Measurements from ENCODE around the gene NADSYN1. TPM values are rescaled to one million over a fixed set of nuclear protein-coding genes. Genes with fewer than 3 reads are reported as not detected.

NADSYN1 gene
- total RNA-seq, 1 experiment from 2014 or later: 58.2 TPM

GRCh38 chr11:71548716-71549151, 95.7 kb downstream of the NADSYN1 start:
- Histone ChIP-seq H2AFZ (ENCODE audit: low read depth, low read length, poor library complexity, severe bottlenecking) (no peak overlapping the region), H3K9ac (ENCODE audit: low read length) (no peak overlapping the region), H3K4me3 (replicated peaks in 1 of 2; ENCODE audit: low read depth in 1 of 2, low read length in 2 of 2) (no peak overlapping the region), H4K20me1 (ENCODE audit: insufficient read depth) (no peaks in the 10 kb centered on the region), H3K4me2 (ENCODE audit: low read length) (no peak overlapping the region), H3K9me2 (ENCODE audit: insufficient read depth) (no peaks in the 10 kb centered on the region), H3K27ac (ENCODE audit: low read depth, low read length) (no peak overlapping the region), H3K27me3 (ENCODE audit: insufficient read depth, low read length) (peaks cover 19% of the 10 kb centered on the region; the same call in 1 of the 2 replicates), H3K79me2 (ENCODE audit: insufficient read depth, low read length) (no peaks in the 10 kb centered on the region), H3K36me3 (ENCODE audit: control insufficient read depth in 1 of 2, insufficient read depth in 2 of 2, low read length in 2 of 2) (no peaks in the 10 kb centered on the region), H3K9me3 (ENCODE audit: control insufficient read depth in 1 of 2, insufficient read depth in 1 of 2, low read depth in 1 of 2, low read length in 2 of 2) (no peaks in the 10 kb centered on the region), H3K4me1 (ENCODE audit: control insufficient read depth in 1 of 2, insufficient read depth in 2 of 2, low read length in 2 of 2) (peaks cover 0 to 2% of the 10 kb centered on the region in 2 experiments; a peak in 1 of 4 replicates)
- ATAC-seq (no peak), DNase-seq (ENCODE audit: low read depth, low spot score) (no peak)
- POLR2A ChIA-PET: no interaction called here
- intact Hi-C loops (cut with micrococcal nuclease): no loop called here
- BruUV-seq (replicated peaks): no TSS peak
- CTCF ChIA-PET: no interaction called here
- TF ChIP-seq FOSL1 (IDR thresholded peaks at IDR 0.05; ENCODE audit: low read depth) (no peak), JUND (IDR thresholded peaks at IDR 0.05) (no peak), TCF7L2 (IDR thresholded peaks at IDR 0.05; ENCODE audit: borderline replicate concordance, extremely low read depth, insufficient read depth, insufficient read length) (no peak), SRF (IDR thresholded peaks at IDR 0.05; ENCODE audit: low read depth) (no peak), RAD21 (IDR thresholded peaks at IDR 0.05; ENCODE audit: low read depth) (no peak), ATF3 (IDR thresholded peaks at IDR 0.05) (no peak), SP1 (IDR thresholded peaks at IDR 0.05; ENCODE audit: low read depth) (no peak), CTCF (IDR thresholded peaks at IDR 0.05 in 2 of 3, conservative IDR thresholded peaks at IDR 0.05 in 1 of 3; ENCODE audit: borderline replicate concordance in 1 of 3, insufficient read depth in 1 of 3, low read depth in 2 of 3, low read length in 2 of 3) (no peak), EZH2phosphoT487 (IDR thresholded peaks at IDR 0.05; ENCODE audit: borderline replicate concordance) (no peak), REST (IDR thresholded peaks at IDR 0.05; ENCODE audit: low read depth) (no peak), POLR2A (IDR thresholded peaks at IDR 0.05; ENCODE audit: borderline replicate concordance, extremely low read depth, insufficient read depth, insufficient read length) (no peak)
- RAD21 ChIA-PET (ENCODE audit: low non-redundant PET in 1 of 2, low total read pairs in 2 of 2, uncharacterized antibody in 2 of 2, unreplicated experiment in 2 of 2): no interaction called here

Small RNA genes within 50 kb of the gene (microRNA-seq; reads per million reads assigned to microRNA genes)
- not detected for gene MIR6754 (ENCODE audit: borderline number of aligned reads)

Other genes with a start within 250 kb of the NADSYN1 start
- gene SHANK2, start 200.6 kb upstream of the NADSYN1 start, total RNA-seq (2021; ENCODE audit: unreplicated experiment): 16.9 TPM
- gene DHCR7, start 4.8 kb upstream of the NADSYN1 start, total RNA-seq (2021; ENCODE audit: unreplicated experiment): 115 TPM
- gene KRTAP5-7, start 74.1 kb downstream of the NADSYN1 start, total RNA-seq (2021; ENCODE audit: unreplicated experiment): not detected
- not detected for gene KRTAP5-8, start 84.8 kb downstream of the NADSYN1 start, total RNA-seq (2021; ENCODE audit: unreplicated experiment)
- 0.27 TPM for gene KRTAP5-9, start 95.2 kb downstream of the NADSYN1 start, total RNA-seq (2021; ENCODE audit: unreplicated experiment)
- 0.20 TPM for gene KRTAP5-10, start 112.4 kb downstream of the NADSYN1 start, total RNA-seq (2021; ENCODE audit: unreplicated experiment)
- gene KRTAP5-11, start 129.7 kb downstream of the NADSYN1 start, total RNA-seq (2021; ENCODE audit: unreplicated experiment): not detected

All from HCT116 (cell line).